Left ventricle myocardium inferior (tissue), 1 donor: ENCODE results near the gene HES3. TPM values are rescaled to one million over a fixed set of nuclear protein-coding genes. Genes with fewer than 3 reads are reported as not detected.

ENCODE experiments used
- DNase-seq: peaks from one replicate; pipeline ENCODE4 v3.0.0-alpha.2; 2020
- H3K27ac ChIP-seq: fragments of 200-600 bp; replicated peaks from 2 replicates; pipeline ENCODE4 v1.8.0; 2021
- H3K27me3 ChIP-seq: fragments of 200-600 bp; 2 replicates; pipeline ENCODE4 v1.8.0; 2021; ENCODE audit warnings: low read depth
- H3K36me3 ChIP-seq: fragments of 200-600 bp; 2 replicates; pipeline ENCODE4 v1.8.0; 2021
- H3K4me1 ChIP-seq: fragments of 200-600 bp; 2 replicates; pipeline ENCODE4 v1.8.0; 2021
- H3K4me3 ChIP-seq: fragments of 200-600 bp; 2 replicates; pipeline ENCODE4 v1.8.0; 2021; ENCODE audit warnings: mild to moderate bottlenecking, moderate library complexity
- H3K9me3 ChIP-seq: fragments of 200-600 bp; replicated peaks from 2 replicates; pipeline ENCODE4 v1.8.0; 2021
- intact Hi-C: fragments of 100-400 bp; cut with micrococcal nuclease; formaldehyde crosslinking; loops from one replicate; pipeline ENCODE4 v1.11.0; 2022
- total RNA-seq: library from RNA; stranded (reverse); fragmentation: NEBNext Ultra II Directional; extraction: Animal tissue kit (Norgen Biotek cat#: 25700); gene quantifications from one replicate; pipeline ENCODE4 v1.2.1, GENCODE V29; 2021
- TF ChIP-seq, protein P1 (sequence below): fragments of 200-600 bp; IDR thresholded peaks from 2 replicates; pipeline ENCODE4 v1.8.0; 2021; ENCODE audit warnings: antibody characterized with exemption, mild to moderate bottlenecking, borderline replicate concordance
- donor health status: DM: no; HTN: yes; CAD: no; lungs with severe emphysema.

Gene HES3
- total RNA-seq, 1 donor from 2014 or later: not detected

DNA sequence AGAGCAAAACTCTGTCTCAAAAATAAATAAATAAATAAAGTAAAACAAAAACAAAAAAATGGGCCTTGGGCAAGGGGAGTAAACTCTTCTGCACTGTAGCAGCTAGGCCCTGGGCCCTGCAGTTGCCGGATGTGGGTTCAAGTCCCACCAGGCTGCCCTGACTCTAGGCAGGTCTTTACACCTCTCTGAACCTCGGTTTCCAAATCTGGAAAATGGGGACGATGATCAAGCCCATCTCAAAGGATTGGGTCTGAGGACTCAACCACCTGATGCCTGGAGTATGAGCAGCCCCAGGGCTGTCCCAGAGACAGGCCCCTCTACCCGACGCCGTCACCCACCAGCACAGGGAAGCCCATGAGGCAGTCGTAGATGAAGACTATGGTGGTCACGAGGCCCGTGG lies 9.4 kb downstream of the HES3 start:
- Histone ChIP-seq H3K9me3 (no peaks in the 10 kb centered on the region), H3K4me3 (no peak overlapping the region), H3K36me3 (peaks cover 6% of the 10 kb centered on the region), H3K27ac (no peak overlapping the region), H3K27me3 (peaks cover 80% of the 10 kb centered on the region), H3K4me1 (peaks cover 7% of the 10 kb centered on the region)
- intact Hi-C loops: loop anchor here (10.0 kb wide), 1 partner anchor 199 kb away; no protein-coding TSS in a partner anchor
- TF ChIP-seq, protein P1, sequence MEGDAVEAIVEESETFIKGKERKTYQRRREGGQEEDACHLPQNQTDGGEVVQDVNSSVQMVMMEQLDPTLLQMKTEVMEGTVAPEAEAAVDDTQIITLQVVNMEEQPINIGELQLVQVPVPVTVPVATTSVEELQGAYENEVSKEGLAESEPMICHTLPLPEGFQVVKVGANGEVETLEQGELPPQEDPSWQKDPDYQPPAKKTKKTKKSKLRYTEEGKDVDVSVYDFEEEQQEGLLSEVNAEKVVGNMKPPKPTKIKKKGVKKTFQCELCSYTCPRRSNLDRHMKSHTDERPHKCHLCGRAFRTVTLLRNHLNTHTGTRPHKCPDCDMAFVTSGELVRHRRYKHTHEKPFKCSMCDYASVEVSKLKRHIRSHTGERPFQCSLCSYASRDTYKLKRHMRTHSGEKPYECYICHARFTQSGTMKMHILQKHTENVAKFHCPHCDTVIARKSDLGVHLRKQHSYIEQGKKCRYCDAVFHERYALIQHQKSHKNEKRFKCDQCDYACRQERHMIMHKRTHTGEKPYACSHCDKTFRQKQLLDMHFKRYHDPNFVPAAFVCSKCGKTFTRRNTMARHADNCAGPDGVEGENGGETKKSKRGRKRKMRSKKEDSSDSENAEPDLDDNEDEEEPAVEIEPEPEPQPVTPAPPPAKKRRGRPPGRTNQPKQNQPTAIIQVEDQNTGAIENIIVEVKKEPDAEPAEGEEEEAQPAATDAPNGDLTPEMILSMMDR: no peak
- no peak for DNase-seq

DNA sequence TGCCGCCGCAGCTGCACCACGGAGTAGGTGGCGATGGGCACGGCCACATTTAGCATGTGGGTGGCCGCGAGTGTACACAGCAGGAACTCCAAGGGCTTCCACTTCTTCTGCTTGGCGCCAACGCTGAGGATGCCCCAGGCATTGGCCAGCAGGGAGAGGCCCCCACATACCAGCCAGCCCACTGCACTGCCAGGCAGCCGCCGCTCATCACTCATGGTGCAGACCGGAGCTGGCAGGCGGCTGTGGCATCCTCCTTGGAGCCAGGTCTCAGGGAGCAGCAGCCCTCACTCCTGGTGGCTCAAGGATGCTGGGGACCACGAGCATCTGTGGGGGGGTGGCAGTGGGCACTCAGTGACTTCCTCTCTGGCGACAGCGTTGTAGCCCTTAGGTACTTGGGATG lies 10.7 kb downstream of the HES3 start:
- intact Hi-C loops: loop anchor here (10.0 kb wide), 1 partner anchor 200 kb away; no protein-coding TSS in a partner anchor
- DNase-seq: no peak

DNA sequence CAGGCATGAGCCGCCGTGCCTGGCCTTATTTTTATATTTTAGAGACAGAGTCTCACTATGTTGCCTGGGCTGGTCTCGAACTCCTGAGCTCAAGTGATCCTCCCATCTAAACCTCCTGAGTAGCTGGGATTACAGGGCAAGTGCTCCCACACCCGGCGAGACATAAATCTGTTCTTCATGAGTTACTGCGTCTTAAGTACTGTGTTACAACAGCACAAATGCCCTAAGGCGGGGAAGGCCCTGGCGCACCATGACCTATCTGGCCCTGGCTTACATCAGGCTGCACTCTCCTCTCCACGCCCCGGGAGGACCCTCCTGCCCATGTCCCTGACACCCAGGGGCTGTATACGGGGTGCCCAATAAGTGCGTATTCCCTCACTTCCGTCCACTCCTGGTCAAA lies 12.7 kb downstream of the HES3 start:
- Histone ChIP-seq H3K4me1 (peaks cover 21% of the 10 kb centered on the region), H3K9me3 (no peaks in the 10 kb centered on the region), H3K27me3 (peaks cover 78% of the 10 kb centered on the region), H3K4me3 (no peak overlapping the region), H3K27ac (no peak overlapping the region), H3K36me3 (peaks cover 6% of the 10 kb centered on the region)
- DNase-seq: no peak
- intact Hi-C loops: loop anchor here (10.0 kb wide), 1 partner anchor 202 kb away; no protein-coding TSS in a partner anchor
- TF ChIP-seq, protein P1: no peak

More for the DNA sequence above, 10.7 kb downstream of the HES3 start:
- Histone ChIP-seq H3K27me3 (peaks cover 81% of the 10 kb centered on the region), H3K27ac (no peak overlapping the region), H3K4me1 (peaks cover 5% of the 10 kb centered on the region), H3K4me3 (no peak overlapping the region), H3K36me3 (peaks cover 6% of the 10 kb centered on the region), H3K9me3 (no peaks in the 10 kb centered on the region)
- TF ChIP-seq, protein P1: no peak

DNA sequence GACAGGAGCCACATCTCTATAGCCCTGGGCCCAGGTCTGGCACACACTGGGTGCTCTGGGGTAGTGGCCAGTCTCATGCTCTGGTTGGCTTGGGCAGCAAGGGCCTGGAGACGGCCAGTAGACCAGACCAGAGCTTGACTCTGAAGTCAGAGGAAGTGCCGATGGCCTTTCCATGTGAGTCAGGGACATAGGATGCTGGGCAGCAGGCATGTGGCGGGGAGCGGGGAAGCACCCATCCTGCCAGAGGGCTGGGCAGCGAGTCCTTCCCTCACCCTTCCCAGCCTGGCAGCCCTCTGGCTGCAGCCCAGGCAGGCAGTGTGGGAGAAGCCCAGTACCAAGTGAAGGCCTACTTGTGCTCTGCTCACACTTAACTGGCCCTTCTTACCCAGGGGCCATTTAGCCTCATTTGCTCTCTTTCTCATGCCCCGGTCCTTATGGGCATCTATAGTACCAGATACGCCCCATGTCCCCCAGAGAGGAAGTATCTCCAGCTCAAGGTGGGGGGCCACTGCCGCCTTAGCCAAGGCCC lies 13.6 kb downstream of the HES3 start:
- Histone ChIP-seq H3K36me3 (peaks cover 6% of the 10 kb centered on the region), H3K4me3 (no peak overlapping the region), H3K4me1 (peaks cover 31% of the 10 kb centered on the region), H3K9me3 (no peaks in the 10 kb centered on the region), H3K27ac (no peak overlapping the region), H3K27me3 (peaks cover 77% of the 10 kb centered on the region)
- TF ChIP-seq, protein P1: no peak
- intact Hi-C loops: loop anchor here (10.0 kb wide), 1 partner anchor 203 kb away; no protein-coding TSS in a partner anchor
- no peak for DNase-seq

DNA sequence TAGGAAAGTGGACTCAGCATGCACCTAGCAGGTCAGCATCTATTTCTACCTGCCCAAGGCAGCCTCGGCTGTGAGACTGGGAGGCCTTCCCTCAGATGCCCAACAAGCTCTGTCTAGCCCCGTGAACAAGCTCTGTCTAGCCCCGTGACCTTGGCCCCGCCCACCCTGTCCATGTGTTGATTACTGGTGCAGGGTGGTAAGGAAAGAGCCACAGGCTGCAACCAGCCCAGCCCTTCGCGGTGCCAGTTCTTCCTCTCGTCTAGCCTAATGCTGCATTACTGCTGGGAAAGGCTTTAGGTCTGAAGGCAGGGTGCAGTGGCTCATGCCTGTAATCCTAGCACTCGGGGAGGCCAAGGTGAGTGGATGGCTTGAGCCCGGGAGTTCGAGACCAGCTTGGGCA lies 14.7 kb downstream of the HES3 start:
- H3K36me3 ChIP-seq: peaks cover 6% of the 10 kb centered on the region
- peaks cover 76% of the 10 kb centered on the region for H3K27me3 ChIP-seq
- H3K27ac ChIP-seq: no peak overlapping the region
- TF ChIP-seq, protein P1: no peak
- intact Hi-C loops: loop anchor here (10.0 kb wide), 1 partner anchor 204 kb away; no protein-coding TSS in a partner anchor
- DNase-seq: no peak
- H3K4me3 ChIP-seq: no peak overlapping the region
- no peaks in the 10 kb centered on the region for H3K9me3 ChIP-seq
- peaks cover 41% of the 10 kb centered on the region for H3K4me1 ChIP-seq
